Prostate gland (tissue), 2 donors: ENCODE results near the gene ZBED6. TPM values are rescaled to one million over a fixed set of nuclear protein-coding genes. Genes with fewer than 3 reads are reported as not detected.

Experiments used
- DNase-seq: peaks from one replicate; pipeline ENCODE4 v3.0.0-alpha.2; 2019; ENCODE audit warnings: low spot score
- H3K27ac ChIP-seq, 2 donors: fragments of 200-600 bp; sonication (generic); 2 replicates each; pipeline ENCODE4 v1.5.1; 2017 to 2019
- H3K27me3 ChIP-seq: fragments of 200-600 bp; sonication (generic); replicated peaks from 2 replicates; pipeline ENCODE4 v1.5.1; 2019; ENCODE audit not compliant: insufficient read depth
- H3K36me3 ChIP-seq, 2 donors: fragments of 200-600 bp; sonication (generic); 1 replicate in 1 of 2; 2 replicates in 1 of 2; pipeline versions ENCODE4 v1.5.1 to v1.8.1; 2017 to 2019
- H3K4me1 ChIP-seq: fragments of 200-600 bp; sonication (generic); replicated peaks from 2 replicates; pipeline ENCODE4 v1.5.1; 2019
- H3K4me3 ChIP-seq, 2 donors: fragments of 200-600 bp; sonication (generic); 2 replicates each; pipeline ENCODE4 v1.5.1; 2017 to 2019
- H3K9me3 ChIP-seq: fragments of 200-600 bp; sonication (generic); 2 replicates; pipeline ENCODE4 v1.5.1; 2017
- CTCF ChIP-seq, 4 experiments: fragments of 200-600 bp in 2 of 4; fragments of 450-650 bp in 2 of 4; sonication (generic) in 2 of 4; IDR thresholded peaks; 1 replicate in 3 of 4; 2 replicates in 1 of 4; pipeline ENCODE4 v1.5.1; 2016 to 2019; ENCODE audit warnings: antibody characterized with exemption in 4 of 4, mild to moderate bottlenecking in 2 of 4, moderate library complexity in 2 of 4
- POLR2A ChIP-seq: fragments of 450-650 bp; IDR thresholded peaks from one replicate; pipeline ENCODE4 v1.6.1; 2016; ENCODE audit warnings: antibody characterized with exemption, mild to moderate bottlenecking
- POLR2AphosphoS5 ChIP-seq: sonication (generic); formaldehyde crosslinking; IDR thresholded peaks from one replicate; pipeline ENCODE4 v1.6.1; 2017; ENCODE audit warnings: antibody characterized with exemption
- WGBS: methylation state at CpG from one replicate; pipeline ENCODE4 v1.1.5; 2018; 5-methylcytosine and 5-hydroxymethylcytosine counted together
- intact Hi-C: fragments of 100-400 bp; cut with DNase I; formaldehyde crosslinking; loops from one replicate; pipeline ENCODE4 v1.14.2; 2022
- total RNA-seq, 2 donors: library from RNA; depleted of rRNA; stranded (reverse); fragments of >200 nt; gene quantifications; one replicate each; pipeline ENCODE4 v1.1.0, GENCODE V29; 2016

Gene ZBED6
- total RNA-seq, 2 donors from 2014 or later, result 5.8 to 27.6 TPM

GRCh38 chr1:203799157-203799556, 3.7 kb downstream of the ZBED6 start:
- Histone ChIP-seq H3K27me3 (no peaks in the 10 kb centered on the region), H3K27ac (no peak overlapping the region), H3K36me3 (no peaks in the 10 kb centered on the region), H3K4me1 (peaks cover 10% of the 10 kb centered on the region), H3K9me3 (no peaks in the 10 kb centered on the region), H3K4me3 (no peak overlapping the region)
- DNase-seq, result no peak
- 89% methylated on average over 4 of the region's 4 CpGs for WGBS
- intact Hi-C loops, result no loop called here
- TF ChIP-seq POLR2A (no peak), POLR2AphosphoS5 (no peak)

GRCh38 chr1:203799971-203800370, 4.5 kb downstream of the ZBED6 start:
- 53% methylated on average over 1 of the region's 1 CpG for WGBS
- no peaks in the 10 kb centered on the region for H3K36me3 ChIP-seq

GRCh38 chr1:203805689-203806088, 10.3 kb downstream of the ZBED6 start:
- Histone ChIP-seq H3K9me3 (no peaks in the 10 kb centered on the region), H3K27me3 (no peaks in the 10 kb centered on the region), H3K4me3 (no peak overlapping the region), H3K4me1 (peaks cover under 1% of the 10 kb centered on the region), H3K27ac (no peak overlapping the region), H3K36me3 (no peaks in the 10 kb centered on the region)
- DNase-seq, result no peak
- 99% methylated on average over 7 of the region's 7 CpGs for WGBS
- intact Hi-C loops, result no loop called here
- TF ChIP-seq POLR2AphosphoS5 (no peak), POLR2A (no peak), CTCF (IDR thresholded peaks at IDR 0.05) (no peak)

More at GRCh38 chr1:203799971-203800370, 4.5 kb downstream of the ZBED6 start:
- Histone ChIP-seq H3K27me3 (no peaks in the 10 kb centered on the region), H3K27ac (no peak overlapping the region), H3K4me3 (no peak overlapping the region), H3K9me3 (no peaks in the 10 kb centered on the region), H3K4me1 (peaks cover 10% of the 10 kb centered on the region)
- intact Hi-C loops, result no loop called here
- TF ChIP-seq POLR2A (no peak), CTCF (IDR thresholded peaks at IDR 0.05) (no peak)
- no peak for DNase-seq

GRCh38 chr1:203807196-203807595, 11.8 kb downstream of the ZBED6 start:
- H3K9me3 ChIP-seq, result no peaks in the 10 kb centered on the region
- H3K36me3 ChIP-seq, result no peaks in the 10 kb centered on the region
- H3K4me3 ChIP-seq, result no peak overlapping the region
- no peak for DNase-seq
- H3K27me3 ChIP-seq, result no peaks in the 10 kb centered on the region
- intact Hi-C loops, result no loop called here
- H3K4me1 ChIP-seq, result no peaks in the 10 kb centered on the region
- 63% methylated on average over 2 of the region's 2 CpGs for WGBS
- H3K27ac ChIP-seq, result no peak overlapping the region
- TF ChIP-seq POLR2A (no peak), POLR2AphosphoS5 (no peak), CTCF (IDR thresholded peaks at IDR 0.05) (no peak)

GRCh38 chr1:203813581-203814341, 18.3 kb downstream of the ZBED6 start:
- WGBS, result 94% methylated on average over 2 of the region's 2 CpGs
- Histone ChIP-seq H3K4me1 (no peaks in the 10 kb centered on the region), H3K9me3 (no peaks in the 10 kb centered on the region), H3K4me3 (no peak overlapping the region), H3K27me3 (no peaks in the 10 kb centered on the region), H3K36me3 (no peaks in the 10 kb centered on the region), H3K27ac (no peak overlapping the region)
- intact Hi-C loops, result no loop called here
- TF ChIP-seq POLR2A, result no peak
- TF ChIP-seq POLR2AphosphoS5, result no peak
- TF ChIP-seq CTCF (IDR thresholded peaks at IDR 0.05), result no peak
- no peak for DNase-seq
